AG04449 (cell line): Measurements from ENCODE around the gene UGT1A4.

ENCODE experiments used
- CTCF ChIA-PET: fragments of 350-600 bp; formaldehyde crosslinking; extraction: SDS; loops from one replicate; lab custom pipeline; 2021; ENCODE audit warnings: antibody characterized with exemption; lab: Yijun Ruan, JAX
- POLR2A ChIA-PET: fragments of 400-600, 350-600 bp; formaldehyde crosslinking; extraction: SDS; loops from one replicate; lab custom pipeline; 2020; ENCODE audit warnings: antibody characterized with exemption, inconsistent platforms; lab: Yijun Ruan, JAX
- DNase-seq: peaks from one replicate; pipeline ENCODE4 v3.0.0-alpha.2; 2010; ENCODE audit warnings: low read depth, low spot score
- H3K4me3 ChIP-seq: 2 replicates; pipeline ENCODE4 v1.5.1; 2011; ENCODE audit warnings: low read depth, mild to moderate bottlenecking, control low read depth, low read length
- TF ChIP-seq, protein P1 (sequence below): IDR thresholded peaks from one replicate; pipeline ENCODE4 v1.5.1; 2011; ENCODE audit warnings: mild to moderate bottlenecking, moderate library complexity, low read length, control low read depth, inconsistent platforms; ENCODE audit not compliant: insufficient read depth; ENCODE audit errors: missing control alignments

Gene UGT1A4

DNA sequence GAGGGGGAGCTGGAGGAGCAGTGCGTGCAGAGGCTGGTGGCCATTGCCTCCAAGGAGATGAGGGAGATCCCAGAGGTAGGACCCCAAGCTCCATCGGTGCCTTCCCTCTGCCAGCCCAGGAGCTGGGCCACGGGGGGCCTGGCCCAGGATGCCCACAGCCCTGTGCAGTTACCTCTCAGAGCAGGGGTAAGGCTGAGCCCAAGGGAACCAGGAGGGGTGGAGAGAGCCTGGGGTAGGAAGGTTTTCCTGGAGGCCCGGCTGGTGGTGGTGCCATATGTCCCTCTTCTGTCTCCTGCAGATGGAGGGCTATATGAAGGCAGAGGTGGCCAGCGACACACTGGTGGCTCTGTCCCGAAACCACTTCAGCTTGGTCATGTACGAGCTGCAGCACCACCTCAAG is 71.0 kb downstream of the UGT1A4 start:
- DNase-seq = no peak
- no peak overlapping the region for H3K4me3 ChIP-seq
- TF ChIP-seq, protein P1, sequence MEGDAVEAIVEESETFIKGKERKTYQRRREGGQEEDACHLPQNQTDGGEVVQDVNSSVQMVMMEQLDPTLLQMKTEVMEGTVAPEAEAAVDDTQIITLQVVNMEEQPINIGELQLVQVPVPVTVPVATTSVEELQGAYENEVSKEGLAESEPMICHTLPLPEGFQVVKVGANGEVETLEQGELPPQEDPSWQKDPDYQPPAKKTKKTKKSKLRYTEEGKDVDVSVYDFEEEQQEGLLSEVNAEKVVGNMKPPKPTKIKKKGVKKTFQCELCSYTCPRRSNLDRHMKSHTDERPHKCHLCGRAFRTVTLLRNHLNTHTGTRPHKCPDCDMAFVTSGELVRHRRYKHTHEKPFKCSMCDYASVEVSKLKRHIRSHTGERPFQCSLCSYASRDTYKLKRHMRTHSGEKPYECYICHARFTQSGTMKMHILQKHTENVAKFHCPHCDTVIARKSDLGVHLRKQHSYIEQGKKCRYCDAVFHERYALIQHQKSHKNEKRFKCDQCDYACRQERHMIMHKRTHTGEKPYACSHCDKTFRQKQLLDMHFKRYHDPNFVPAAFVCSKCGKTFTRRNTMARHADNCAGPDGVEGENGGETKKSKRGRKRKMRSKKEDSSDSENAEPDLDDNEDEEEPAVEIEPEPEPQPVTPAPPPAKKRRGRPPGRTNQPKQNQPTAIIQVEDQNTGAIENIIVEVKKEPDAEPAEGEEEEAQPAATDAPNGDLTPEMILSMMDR = no peak
- ChIA-PET POLR2A (no interaction called here), CTCF (no interaction called here)

DNA sequence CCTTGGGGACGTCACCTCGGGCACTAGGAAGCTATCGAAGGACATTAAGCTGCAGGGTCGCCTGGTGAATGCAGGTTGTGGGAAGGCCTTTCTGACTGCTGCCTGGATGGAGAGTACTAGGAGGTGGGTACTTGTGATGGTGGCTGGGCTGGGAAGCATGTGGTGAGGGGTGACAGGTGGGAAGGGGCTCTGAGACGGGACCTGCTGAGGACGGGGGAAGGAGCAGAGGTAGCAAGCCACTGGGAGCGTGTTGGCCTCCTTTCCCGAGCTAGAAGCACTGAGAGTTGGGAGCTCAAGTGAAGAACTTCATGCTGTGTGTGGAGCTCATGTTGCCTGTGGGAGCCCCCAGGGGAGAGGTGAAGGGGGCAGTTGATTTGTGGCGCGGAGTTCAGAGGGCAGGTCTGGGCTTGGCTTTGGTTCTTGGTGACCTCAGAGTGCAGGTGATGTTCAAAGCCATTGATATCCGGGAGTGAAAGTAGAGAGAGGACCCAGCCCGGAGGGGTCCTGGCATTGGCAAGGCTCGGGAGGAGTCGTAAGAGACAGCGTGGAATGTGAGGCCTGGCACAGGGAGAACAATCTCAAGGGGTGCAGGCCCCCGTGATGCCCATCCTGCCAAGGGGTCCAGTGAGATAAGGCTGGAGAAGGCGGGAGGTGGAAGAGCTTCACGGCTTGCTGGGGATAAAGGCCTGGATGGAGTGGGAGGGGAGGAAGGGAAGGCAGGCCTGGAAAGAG is 72.8 kb downstream of the UGT1A4 start:
- POLR2A ChIA-PET = no interaction called here
- TF ChIP-seq, protein P1 = no peak
- DNase-seq = no peak
- CTCF ChIA-PET = no interaction called here
- H3K4me3 ChIP-seq = no peak overlapping the region

DNA sequence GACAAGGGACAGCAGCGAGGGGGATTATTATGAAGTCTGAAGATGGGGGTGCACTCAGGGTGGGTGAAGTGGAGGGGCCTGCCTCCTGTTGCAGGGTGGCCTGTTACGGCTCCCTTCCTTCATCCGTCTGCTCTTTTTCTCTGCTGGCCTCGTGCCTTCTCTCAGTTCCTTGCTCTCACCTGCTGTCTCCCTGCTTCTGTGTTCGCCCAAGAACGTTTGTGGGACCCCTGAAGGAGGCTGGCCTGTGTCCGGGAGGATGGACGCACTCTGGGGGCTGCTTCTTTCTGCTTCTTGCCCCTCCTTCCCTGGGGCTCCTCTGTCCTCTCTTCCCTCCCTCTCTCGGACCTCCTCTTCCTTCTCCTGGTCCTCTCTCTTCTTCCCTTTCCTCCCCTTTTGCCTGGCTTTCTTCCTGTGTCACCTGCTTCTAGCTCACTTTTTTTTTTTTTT is 73.4 kb downstream of the UGT1A4 start:
- ChIA-PET CTCF (no interaction called here), POLR2A (no interaction called here)
- no peak overlapping the region for H3K4me3 ChIP-seq
- no peak for DNase-seq
- TF ChIP-seq, protein P1 = no peak

DNA sequence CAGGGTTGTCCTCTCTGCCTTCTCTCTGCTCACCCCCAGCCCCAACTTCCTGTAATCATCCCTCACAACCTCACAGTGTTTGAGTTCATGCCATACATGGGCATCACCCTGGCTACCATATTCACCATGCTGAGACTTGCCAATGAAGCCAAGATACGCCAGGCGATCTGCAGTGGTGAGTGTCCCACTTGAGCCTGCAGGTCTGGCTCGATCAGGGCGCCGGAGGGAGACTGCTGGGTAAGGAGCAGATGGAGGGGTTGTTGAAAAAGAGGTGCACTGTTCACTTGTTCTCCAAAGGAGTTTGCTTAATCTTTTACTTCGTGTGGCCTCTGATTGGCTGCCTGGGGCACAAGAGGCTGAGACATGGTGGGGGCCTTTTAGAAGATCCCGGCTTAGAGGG is 74.2 kb downstream of the UGT1A4 start:
- DNase-seq = no peak
- ChIA-PET CTCF (no interaction called here), POLR2A (no interaction called here)
- no peak overlapping the region for H3K4me3 ChIP-seq
- TF ChIP-seq, protein P1 = no peak

DNA sequence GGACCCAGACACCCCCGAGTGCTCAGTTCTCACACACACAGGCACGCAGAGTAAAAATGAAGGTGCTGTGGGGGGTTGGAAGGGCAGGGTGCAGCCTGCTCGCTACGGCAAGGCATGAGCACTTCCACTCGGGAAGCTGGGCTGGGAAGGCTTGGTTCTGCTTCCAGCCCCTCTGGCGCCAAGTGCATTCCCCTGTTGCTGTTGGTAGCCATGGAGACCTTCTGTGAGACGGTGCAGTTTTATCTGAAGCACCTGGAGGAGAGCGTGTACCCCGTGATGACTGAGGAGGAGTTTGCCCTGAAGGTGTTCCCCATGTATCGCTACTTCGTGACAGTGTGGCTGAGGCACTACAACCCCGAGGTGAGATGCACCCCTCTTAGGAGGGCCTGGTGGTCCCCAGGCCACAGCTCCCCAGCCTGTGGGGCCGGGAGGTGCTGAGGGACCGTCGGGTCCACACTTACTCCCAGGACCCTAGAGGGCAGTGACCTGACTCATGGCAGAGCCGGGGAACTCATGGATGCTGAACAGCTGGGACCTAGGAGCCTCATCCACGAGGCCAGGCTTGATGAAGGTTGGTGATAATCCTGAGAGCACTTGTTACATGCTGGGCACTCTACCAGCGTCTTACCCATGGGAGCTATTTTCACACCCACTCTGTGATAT is 75.1 kb downstream of the UGT1A4 start:
- H3K4me3 ChIP-seq = no peak overlapping the region
- ChIA-PET CTCF (no interaction called here), POLR2A (no interaction called here)
- DNase-seq = no peak
- TF ChIP-seq, protein P1 = no peak

DNA sequence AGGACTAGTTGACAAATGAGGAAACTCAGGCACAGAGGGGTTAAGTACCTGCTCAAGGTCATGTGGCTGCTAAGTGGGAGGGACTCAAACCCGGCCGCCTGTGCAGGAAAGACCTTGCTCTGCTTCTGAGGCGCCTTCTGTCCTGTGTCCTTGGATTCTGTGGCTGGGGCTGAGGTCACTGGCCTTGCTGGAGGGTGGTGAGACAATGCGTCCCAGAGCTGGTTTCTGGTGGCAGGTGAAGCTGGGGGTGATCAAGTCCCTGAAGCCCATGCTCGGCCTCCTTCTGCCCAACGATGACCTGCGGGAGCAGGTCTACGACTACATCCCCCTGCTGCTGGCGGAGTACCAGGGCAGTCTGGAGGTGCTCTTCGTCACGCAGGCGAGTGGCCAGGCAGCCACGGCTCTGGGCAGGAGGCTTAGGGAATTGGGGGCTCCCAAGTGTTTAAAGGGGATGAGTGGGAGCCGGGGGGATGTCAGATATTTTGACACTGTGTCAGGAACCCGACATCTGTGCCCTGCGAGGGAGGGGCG is 75.7 kb downstream of the UGT1A4 start:
- no peak overlapping the region for H3K4me3 ChIP-seq
- ChIA-PET CTCF (no interaction called here), POLR2A (no interaction called here)
- no peak for DNase-seq
- TF ChIP-seq, protein P1 = no peak
